ENCODE results near the gene BRAF. TPM values are rescaled to one million over a fixed set of nuclear protein-coding genes. Genes with fewer than 3 reads are reported as not detected.

Gene BRAF
- total and polyA plus RNA-seq, 8 donors = 24.5 to 35.9 (median 29.6) TPM

GRCh38 chr7:140867467-140868462 is 57.0 kb downstream of the BRAF start:
- Histone ChIP-seq H3K36me3 (no peaks in the 10 kb centered on the region), H3K4me3 (no peak overlapping the region), H3K27me3 (no peaks in the 10 kb centered on the region), H3K9me3 (no peaks in the 10 kb centered on the region), H3K27ac (no peak overlapping the region), H3K4me1 (peaks cover 0 to 28% of the 10 kb centered on the region in 2 donors)
- no peak for DNase-seq
- no peak for TF ChIP-seq CTCF (IDR thresholded peaks at IDR 0.05)
- no peak for ATAC-seq
- intact Hi-C loops (cut with DNase I) = no loop called here

- intact Hi-C loops (cut with DNase I) = no loop called here
- no peak overlapping the region for H3K27ac ChIP-seq
- DNase-seq = no peak
- H3K27me3 ChIP-seq = no peaks in the 10 kb centered on the region
- no peak overlapping the region for H3K4me3 ChIP-seq
- ATAC-seq = no peak
- peaks cover 0 to 28% of the 10 kb centered on the region in 2 donors for H3K4me1 ChIP-seq
- H3K9me3 ChIP-seq = no peaks in the 10 kb centered on the region
- H3K36me3 ChIP-seq = no peaks in the 10 kb centered on the region
- TF ChIP-seq CTCF (IDR thresholded peaks at IDR 0.05) = no peak
Measured at GRCh38 chr7:140866926-140867325, 57.8 kb downstream of the BRAF start.

- ATAC-seq = no peak
Measured at GRCh38 chr7:140864732-140865131, 60.0 kb downstream of the BRAF start.

GRCh38 chr7:140863867-140864266 is 60.9 kb downstream of the BRAF start:
- Histone ChIP-seq H3K9me3 (no peaks in the 10 kb centered on the region), H3K27ac (no peak overlapping the region), H3K36me3 (no peaks in the 10 kb centered on the region), H3K4me1 (peaks cover 0 to 21% of the 10 kb centered on the region in 2 donors), H3K27me3 (no peaks in the 10 kb centered on the region), H3K4me3 (no peak overlapping the region)
- intact Hi-C loops (cut with DNase I) = no loop called here
- DNase-seq = no peak
- no peak for ATAC-seq
- no peak for TF ChIP-seq CTCF (IDR thresholded peaks at IDR 0.05)

More at GRCh38 chr7:140864732-140865131, 60.0 kb downstream of the BRAF start:
- intact Hi-C loops (cut with DNase I) = no loop called here
- Histone ChIP-seq H3K4me1 (peaks cover 0 to 22% of the 10 kb centered on the region in 2 donors), H3K9me3 (no peaks in the 10 kb centered on the region), H3K4me3 (no peak overlapping the region), H3K27ac (no peak overlapping the region), H3K36me3 (no peaks in the 10 kb centered on the region), H3K27me3 (no peaks in the 10 kb centered on the region)
- TF ChIP-seq CTCF (IDR thresholded peaks at IDR 0.05) = no peak
- DNase-seq = no peak

- ATAC-seq (no peak), DNase-seq (no peak)
- no peak overlapping the region for H3K4me3 ChIP-seq
- no peaks in the 10 kb centered on the region for H3K36me3 ChIP-seq
- intact Hi-C loops (cut with DNase I) = no loop called here
- no peak for TF ChIP-seq CTCF (IDR thresholded peaks at IDR 0.05)
- no peak overlapping the region for H3K27ac ChIP-seq
- H3K4me1 ChIP-seq = peaks cover 0 to 21% of the 10 kb centered on the region in 2 donors
- no peaks in the 10 kb centered on the region for H3K27me3 ChIP-seq
- no peaks in the 10 kb centered on the region for H3K9me3 ChIP-seq
Measured at GRCh38 chr7:140863184-140863583, 61.5 kb downstream of the BRAF start.
